ENCODE measurements around the gene MYO5B. TPM values are rescaled to one million over a fixed set of nuclear protein-coding genes. Genes with fewer than 3 reads are reported as not detected.

MYO5B gene
- total RNA-seq, 1 experiment from 2014 or later, result 32.1 TPM

- intact Hi-C loops (cut with micrococcal nuclease), result no loop called here
- RAD21 ChIA-PET (ENCODE audit: low non-redundant PET in 1 of 2, low total read pairs in 2 of 2, uncharacterized antibody in 2 of 2, unreplicated experiment in 2 of 2), result no interaction called here
- ATAC-seq (no peak), DNase-seq (ENCODE audit: low read depth, low spot score) (no peak)
- no peak overlapping the region for H3K4me2 ChIP-seq (ENCODE audit: low read length)
- H4K20me1 ChIP-seq (ENCODE audit: insufficient read depth), result no peaks in the 10 kb centered on the region
- H3K27me3 ChIP-seq (ENCODE audit: insufficient read depth, low read length), result no peaks in the 10 kb centered on the region
- no peak overlapping the region for H3K9ac ChIP-seq (ENCODE audit: low read length)
- H2AFZ ChIP-seq (ENCODE audit: low read depth, low read length, poor library complexity, severe bottlenecking), result no peak overlapping the region
- BruUV-seq (replicated peaks), result no TSS peak
- peaks cover 0 to 6% of the 10 kb centered on the region in 2 experiments; a peak in 2 of 4 replicates for H3K4me1 ChIP-seq (ENCODE audit: control insufficient read depth in 1 of 2, insufficient read depth in 2 of 2, low read length in 2 of 2)
- TF ChIP-seq YY1 (IDR thresholded peaks at IDR 0.05; ENCODE audit: extremely low read depth, insufficient replicate concordance, low read depth, low read length) (no peak), EZH2phosphoT487 (IDR thresholded peaks at IDR 0.05; ENCODE audit: borderline replicate concordance) (no peak), ELF1 (IDR thresholded peaks at IDR 0.05; ENCODE audit: borderline replicate concordance, low read depth) (no peak), CEBPB (IDR thresholded peaks at IDR 0.05; ENCODE audit: low read depth) (no peak), SIN3A (IDR thresholded peaks at IDR 0.05; ENCODE audit: low read depth) (no peak), ZNF274 (IDR thresholded peaks at IDR 0.05; ENCODE audit: low read depth, low read length) (no peak)
- no peaks in the 10 kb centered on the region for H3K36me3 ChIP-seq (ENCODE audit: control insufficient read depth in 1 of 2, insufficient read depth in 2 of 2, low read length in 2 of 2)
- CTCF ChIA-PET, result no interaction called here
- H3K27ac ChIP-seq (ENCODE audit: low read depth, low read length), result no peak overlapping the region
- H3K9me3 ChIP-seq (ENCODE audit: control insufficient read depth in 1 of 2, insufficient read depth in 1 of 2, low read depth in 1 of 2, low read length in 2 of 2), result no peaks in the 10 kb centered on the region
- no peak overlapping the region for H3K4me3 ChIP-seq (replicated peaks in 1 of 2; ENCODE audit: low read depth in 1 of 2, low read length in 2 of 2)
- no peaks in the 10 kb centered on the region for H3K9me2 ChIP-seq (ENCODE audit: insufficient read depth)
- POLR2A ChIA-PET, result no interaction called here
- no peaks in the 10 kb centered on the region for H3K79me2 ChIP-seq (ENCODE audit: insufficient read depth, low read length)
These were observed 416.0 kb downstream of the MYO5B start for GRCh38 chr18:49778826-49779465.

Small RNA genes within 50 kb of the gene (microRNA-seq; reads per million reads assigned to microRNA genes)
- not detected for gene MIR4320 (ENCODE audit: borderline number of aligned reads)

Other genes starting within 250 kb of the MYO5B start
- 1.1 TPM for gene CFAP53, start 71.3 kb upstream of the MYO5B start, total RNA-seq (2021; ENCODE audit: unreplicated experiment)
- gene MBD1, start 86.4 kb upstream of the MYO5B start, total RNA-seq (2021; ENCODE audit: unreplicated experiment), result 63.9 TPM
- gene CXXC1, start 92.5 kb upstream of the MYO5B start, total RNA-seq (2021; ENCODE audit: unreplicated experiment), result 101 TPM
- 34.5 TPM for gene SKA1, start 179.9 kb upstream of the MYO5B start, total RNA-seq (2021; ENCODE audit: unreplicated experiment)